PC-9 (cell line): ENCODE measurements around the gene BCL11B. TPM values are rescaled to one million over a fixed set of nuclear protein-coding genes. Genes with fewer than 3 reads are reported as not detected.

Source experiments
- BruUV-seq: library from RNA; stranded (reverse); fragments of 400-500 nt; replicated peaks from 2 replicates; lab custom pipeline; 2021; lab: Mats Ljungman, UMichigan
- CTCF ChIA-PET: fragments of 300-600 bp; sonication (Branson Sonifier 250); formaldehyde crosslinking; loops from one replicate; lab custom pipeline; 2022; ENCODE audit warnings: antibody characterized with exemption; lab: Charles Lee
- POLR2A ChIA-PET: fragments of 300-600 bp; sonication (Branson Sonifier 250); formaldehyde crosslinking; loops from one replicate; lab custom pipeline; 2022; ENCODE audit warnings: antibody characterized with exemption; ENCODE audit not compliant: unreplicated experiment; lab: Charles Lee
- DNase-seq, 2 experiments: peaks; one replicate each; pipeline versions ENCODE4 v3.0.0 to v3.0.0-alpha.2; 2015 to 2022; ENCODE audit warnings: mixed read lengths in 1 of 2
- H2AFZ ChIP-seq: fragments of 200-600 bp; sonication (generic); 2 replicates; pipeline ENCODE4 v1.8.1; 2017; ENCODE audit warnings: antibody characterized with exemption
- H3F3A ChIP-seq: fragments of 200-600 bp; sonication (generic); 2 replicates; pipeline ENCODE4 v1.8.1; 2017; ENCODE audit warnings: antibody characterized with exemption, mild to moderate bottlenecking, low read depth; ENCODE audit not compliant: insufficient read depth
- H3K27ac ChIP-seq: fragments of 200-600 bp; sonication (generic); 2 replicates; pipeline ENCODE4 v1.6.1; 2016; ENCODE audit warnings: mixed run types
- H3K27me3 ChIP-seq: fragments of 200-600 bp; sonication (generic); 2 replicates; pipeline ENCODE4 v1.6.1; 2016; ENCODE audit warnings: low read depth, mixed run types; ENCODE audit not compliant: insufficient read depth
- H3K36me3 ChIP-seq: fragments of 200-600 bp; sonication (generic); 2 replicates; pipeline ENCODE4 v1.6.1; 2016; ENCODE audit warnings: low read depth, mixed run types
- H3K4me1 ChIP-seq: fragments of 200-600 bp; sonication (generic); replicated peaks from 2 replicates; pipeline ENCODE4 v1.6.1; 2016; ENCODE audit warnings: mixed run types; ENCODE audit not compliant: insufficient read depth
- H3K4me2 ChIP-seq: fragments of 200-600 bp; sonication (generic); 2 replicates; pipeline ENCODE4 v1.6.1; 2017; ENCODE audit warnings: mixed run types
- H3K4me3 ChIP-seq: fragments of 200-600 bp; sonication (generic); 2 replicates; pipeline ENCODE4 v1.6.1; 2016; ENCODE audit warnings: mixed run types
- H3K79me2 ChIP-seq: fragments of 200-600 bp; sonication (generic); 2 replicates; pipeline ENCODE4 v1.6.1; 2017; ENCODE audit warnings: low read depth, mixed run types
- H3K9me2 ChIP-seq: fragments of 200-600 bp; sonication (generic); 2 replicates; pipeline ENCODE4 v1.8.1; 2017; ENCODE audit warnings: mild to moderate bottlenecking; ENCODE audit not compliant: insufficient read depth
- H3K9me3 ChIP-seq: fragments of 200-600 bp; sonication (generic); 2 replicates; pipeline ENCODE4 v1.8.1; 2016; ENCODE audit warnings: low read depth; ENCODE audit not compliant: insufficient read depth
- H4K20me1 ChIP-seq: fragments of 200-600 bp; sonication (generic); 2 replicates; pipeline ENCODE4 v1.8.1; 2017; ENCODE audit not compliant: insufficient read depth
- CTCF ChIP-seq: fragments of 200-600 bp; sonication (generic); conservative IDR thresholded peaks from 2 replicates; pipeline ENCODE4 v1.6.1; 2017; ENCODE audit warnings: mixed run types, antibody characterized with exemption, mild to moderate bottlenecking, moderate library complexity
- EZH2 ChIP-seq: fragments of 200-600 bp; sonication (generic); IDR thresholded peaks from 2 replicates; pipeline ENCODE4 v1.8.0; 2017; ENCODE audit warnings: antibody characterized with exemption, low read depth
- intact Hi-C: fragments of 100-400 bp; cut with micrococcal nuclease; formaldehyde crosslinking; loops from one replicate; pipeline ENCODE4 v1.10.0; 2022; ENCODE audit not compliant: unreplicated experiment
- total RNA-seq: library from RNA; stranded (reverse); gene quantifications from 2 replicates; pipeline ENCODE4 v1.2.3, GENCODE V29; 2021

Gene BCL11B
- total RNA-seq, 1 experiment from 2014 or later: not detected

GRCh38 chr14:99273766-99274345, 1.9 kb upstream of the BCL11B start:
- CTCF ChIA-PET: no interaction called here
- no peak overlapping the region for H3K4me2 ChIP-seq
- intact Hi-C loops: no loop called here

GRCh38 chr14:99272899-99273765, 1.1 kb upstream of the BCL11B start:
- Histone ChIP-seq H4K20me1 (no peaks in the 10 kb centered on the region), H3K9me3 (no peaks in the 10 kb centered on the region), H3K9me2 (no peaks in the 10 kb centered on the region), H3K4me2 (no peak overlapping the region), H3K27ac (no peak overlapping the region), H3K36me3 (no peaks in the 10 kb centered on the region), H3K27me3 (peaks cover 20% of the 10 kb centered on the region; the same call in 1 of the 2 replicates), H3F3A (no peaks in the 10 kb centered on the region), H3K4me3 (no peak overlapping the region), H3K79me2 (no peaks in the 10 kb centered on the region), H3K4me1 (no peaks in the 10 kb centered on the region), H2AFZ (no peak overlapping the region)
- intact Hi-C loops: no loop called here
- BruUV-seq: no TSS peak
- ChIA-PET POLR2A (no interaction called here), CTCF (no interaction called here)
- DNase-seq: no peak
- TF ChIP-seq EZH2 (no peak), CTCF (no peak)

More at GRCh38 chr14:99273766-99274345, 1.9 kb upstream of the BCL11B start:
- POLR2A ChIA-PET: no interaction called here
- no peak for DNase-seq
- H3K79me2 ChIP-seq: no peaks in the 10 kb centered on the region
- H2AFZ ChIP-seq: no peak overlapping the region
- H3K36me3 ChIP-seq: no peaks in the 10 kb centered on the region
- TF ChIP-seq EZH2: no peak
- no peak for TF ChIP-seq CTCF
- H3K4me3 ChIP-seq: no peak overlapping the region
- no TSS peak for BruUV-seq
- H3K9me3 ChIP-seq: no peaks in the 10 kb centered on the region
- H4K20me1 ChIP-seq: no peaks in the 10 kb centered on the region
- no peaks in the 10 kb centered on the region for H3K4me1 ChIP-seq
- no peaks in the 10 kb centered on the region for H3F3A ChIP-seq
- no peak overlapping the region for H3K27ac ChIP-seq
- H3K27me3 ChIP-seq: peaks cover 28% of the 10 kb centered on the region
- H3K9me2 ChIP-seq: no peaks in the 10 kb centered on the region

- Histone ChIP-seq H4K20me1 (no peaks in the 10 kb centered on the region), H3K36me3 (no peaks in the 10 kb centered on the region), H3K4me2 (no peak overlapping the region), H3F3A (no peaks in the 10 kb centered on the region), H3K79me2 (no peaks in the 10 kb centered on the region), H3K27ac (no peak overlapping the region), H3K4me3 (no peak overlapping the region), H3K9me2 (no peaks in the 10 kb centered on the region), H2AFZ (no peak overlapping the region), H3K27me3 (peaks cover 15% of the 10 kb centered on the region; the same call in 1 of the 2 replicates), H3K9me3 (no peaks in the 10 kb centered on the region), H3K4me1 (no peaks in the 10 kb centered on the region)
- no peak for DNase-seq
- TF ChIP-seq CTCF (no peak), EZH2 (no peak)
- BruUV-seq: no TSS peak
- ChIA-PET POLR2A (no interaction called here), CTCF (no interaction called here)
- intact Hi-C loops: no loop called here
These were observed 568 bp upstream of the BCL11B start for GRCh38 chr14:99272632-99272898.
